GM19193 (cell line): ENCODE data around the gene DISP2.

Experiments used
- POLR2A ChIP-seq: IDR thresholded peaks from 4 replicates; pipeline ENCODE4 v1.6.1; 2011; ENCODE audit not compliant: insufficient read depth, insufficient read length; ENCODE audit errors: extremely low read depth

Gene DISP2

DNA sequence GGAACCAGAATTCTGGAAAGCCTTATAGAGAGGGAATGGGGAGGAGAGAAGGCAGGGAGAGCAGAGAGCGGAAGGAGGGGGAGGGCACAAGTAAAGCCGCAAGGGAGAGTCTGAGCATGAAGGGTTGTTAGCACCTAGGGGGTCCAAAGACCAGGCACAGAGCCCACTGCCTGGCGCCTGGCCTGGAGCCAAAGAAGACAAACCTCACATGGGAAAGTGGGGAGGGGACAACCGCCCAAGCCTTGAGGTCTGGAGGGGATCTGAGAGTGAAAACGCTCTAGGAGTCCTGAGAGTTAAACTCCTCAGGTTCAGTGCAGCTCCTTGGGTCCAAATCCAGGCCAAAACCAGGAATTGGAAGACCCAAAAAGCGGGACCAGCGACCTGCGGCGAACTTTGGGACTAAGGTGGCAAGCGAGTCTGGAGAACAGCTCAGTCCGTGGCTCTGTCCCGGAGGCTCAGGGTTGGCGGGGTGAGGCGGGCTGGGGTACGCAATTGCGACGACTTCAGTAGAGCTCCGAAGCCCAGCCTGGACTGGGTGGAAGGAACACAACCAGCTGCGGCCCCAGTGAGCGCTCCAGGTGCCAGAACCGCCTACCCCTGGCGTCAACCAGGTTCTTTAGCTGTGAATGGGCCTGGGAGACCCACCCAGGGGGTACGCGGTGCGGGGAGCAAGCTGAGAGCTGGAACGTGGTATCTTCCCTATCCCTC, 35.3 kb upstream of the DISP2 start:
- TF ChIP-seq POLR2A = no peak

DNA sequence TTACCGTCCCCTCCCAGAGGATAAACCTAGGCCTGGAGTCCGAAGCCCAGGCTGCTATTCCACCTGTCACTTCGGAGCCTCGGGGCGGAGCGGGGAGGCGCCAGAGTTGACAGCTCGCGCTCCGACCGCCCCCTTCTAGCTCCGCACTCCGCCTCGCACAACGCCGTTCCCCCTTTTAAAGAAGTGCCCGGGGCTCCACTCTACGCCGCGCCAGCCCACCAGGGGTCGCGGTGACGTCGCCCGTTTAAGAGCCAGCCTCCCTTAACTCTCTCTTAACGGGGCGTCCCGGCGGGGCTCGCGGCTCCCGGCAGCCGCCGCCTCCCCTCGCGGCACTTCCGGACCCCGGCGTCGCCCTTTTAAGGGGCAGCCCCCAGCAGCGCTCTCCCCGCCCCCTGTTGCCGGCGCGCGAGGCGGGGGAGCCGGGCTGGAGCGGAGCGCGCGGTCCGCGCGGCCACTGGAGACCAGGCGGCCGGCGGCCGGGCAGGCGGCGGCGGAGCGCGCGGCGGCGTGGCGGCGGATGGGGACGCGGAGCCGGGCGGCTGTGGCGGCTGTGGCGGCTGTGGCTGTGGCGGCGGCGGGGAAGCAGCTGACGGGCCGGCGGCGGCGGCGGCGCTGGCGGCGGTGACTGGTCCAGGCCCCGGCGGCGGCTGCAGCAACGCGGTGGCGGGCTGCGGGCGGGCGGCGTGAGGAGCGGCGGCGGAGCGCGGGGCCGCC, 34.6 kb upstream of the DISP2 start, which contains the start of gene INAFM2:
TSS of gene INAFM2 (plus strand) at position 454 of the 714 bp plus-strand sequence. CDS start 364 bp downstream, outside the sequence.
- TF ChIP-seq POLR2A = peak; percentile 29

DNA sequence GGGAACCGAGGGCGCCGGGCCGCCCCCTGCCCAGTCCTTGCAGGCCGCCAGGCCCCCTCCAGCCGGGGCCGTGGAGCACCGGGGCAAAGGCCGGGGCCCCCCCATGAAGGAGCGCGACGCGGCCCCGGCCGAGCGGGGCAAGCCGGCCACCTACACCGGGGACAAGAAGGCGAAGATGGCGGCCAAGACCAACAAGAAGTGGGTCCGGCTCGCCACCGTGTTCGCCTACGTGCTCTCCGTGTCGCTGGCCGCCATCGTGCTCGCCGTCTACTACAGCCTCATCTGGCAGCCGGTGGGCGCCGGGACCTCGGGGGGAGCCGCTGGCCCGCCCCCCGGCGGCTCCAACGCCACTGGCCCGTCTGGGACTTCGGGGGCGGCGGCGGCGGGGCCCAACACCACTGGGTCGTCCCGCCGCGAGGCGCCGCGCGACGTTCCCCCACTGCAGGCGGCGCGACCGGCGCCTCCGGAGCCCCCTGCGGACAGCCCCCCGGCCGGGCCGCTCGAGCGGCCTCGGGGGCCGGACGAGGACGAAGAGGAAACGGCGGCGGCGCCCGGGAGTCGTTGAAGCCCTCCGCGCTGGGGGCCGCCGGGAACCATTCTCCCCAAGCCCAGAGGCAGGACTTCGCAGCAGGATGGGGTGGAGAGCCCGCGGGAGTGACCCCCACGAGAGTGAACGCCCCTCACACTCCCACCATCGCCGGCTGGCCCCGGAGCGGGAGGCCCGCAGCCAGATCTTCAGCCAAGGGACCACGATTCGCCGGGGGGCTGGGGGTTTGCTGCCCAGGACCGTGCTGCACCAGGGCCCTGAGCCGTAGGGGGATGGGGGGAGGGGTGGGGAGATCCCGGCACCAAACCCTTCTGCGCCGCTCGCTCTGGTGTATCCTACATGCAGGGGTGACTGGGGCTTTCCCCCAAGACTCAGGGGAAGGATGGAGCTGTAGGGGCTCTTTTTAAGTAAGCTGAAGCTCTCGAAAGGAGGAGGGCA, 33.8 kb upstream of the DISP2 start:
- TF ChIP-seq POLR2A = no peak

DNA sequence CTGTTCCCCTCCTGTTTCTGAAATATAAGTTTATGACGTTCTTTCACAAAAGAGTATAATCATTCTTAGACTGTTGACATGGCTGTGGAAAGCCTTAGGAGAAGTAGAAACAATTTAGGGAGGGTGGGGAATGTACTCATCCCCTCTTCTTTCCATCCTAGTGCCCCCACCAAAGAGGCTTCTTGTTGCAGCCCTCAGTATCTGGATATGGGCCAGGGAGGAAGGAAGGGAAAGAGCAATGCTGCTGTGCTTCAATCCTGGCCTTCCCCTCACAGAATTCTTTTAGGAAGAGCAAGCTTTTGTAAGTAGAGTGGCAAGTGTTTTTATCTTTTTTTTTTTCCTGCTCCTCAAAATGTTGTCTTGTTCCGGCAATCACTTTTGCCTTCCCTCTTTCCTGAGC, 32.8 kb upstream of the DISP2 start:
- no peak for TF ChIP-seq POLR2A

GRCh38 chr15:40325700-40326099, 32.3 kb upstream of the DISP2 start:
- no peak for TF ChIP-seq POLR2A

DNA sequence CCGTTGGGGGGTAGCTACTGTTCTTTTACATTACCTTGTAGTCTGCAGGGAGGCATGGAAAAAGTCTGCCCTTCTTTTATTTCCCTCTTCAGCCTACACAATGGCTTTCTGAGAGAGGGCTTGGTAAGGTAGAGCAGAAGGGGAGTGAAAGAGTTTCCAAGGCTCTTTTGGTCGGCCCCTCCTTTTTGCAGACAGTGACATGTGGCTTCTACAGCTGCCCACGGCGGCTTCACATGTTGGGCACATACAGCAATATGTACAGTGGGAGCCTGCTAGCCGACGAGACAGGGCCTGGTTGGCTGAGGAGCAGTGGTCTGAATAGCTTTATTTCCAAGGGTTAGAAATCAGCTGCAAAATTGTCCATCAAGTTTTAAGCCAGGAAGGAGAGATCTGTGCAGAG, 30.6 kb upstream of the DISP2 start:
- TF ChIP-seq POLR2A = no peak

DNA sequence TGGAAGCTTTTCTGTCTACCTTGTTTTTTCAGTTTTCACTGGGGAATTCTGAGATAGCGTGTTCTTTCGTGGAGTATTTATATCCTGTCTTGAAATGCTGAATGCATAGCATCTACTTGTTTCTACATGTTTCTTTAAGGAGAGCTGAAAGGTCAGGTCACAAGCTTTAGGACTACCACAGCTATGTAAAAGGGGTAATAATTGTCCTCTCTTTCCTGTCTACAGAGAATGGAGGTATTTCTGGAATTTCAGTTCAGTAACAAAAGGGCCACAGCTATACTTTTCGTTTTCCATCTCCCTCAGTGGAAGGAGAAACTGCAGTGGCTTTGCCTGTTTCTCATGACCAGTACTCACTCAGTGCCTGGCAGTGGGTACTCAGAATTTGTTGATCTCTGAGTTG, 29.8 kb upstream of the DISP2 start:
- TF ChIP-seq POLR2A = no peak

- TF ChIP-seq POLR2A = no peak
These were observed 29.3 kb upstream of the DISP2 start for GRCh38 chr15:40328751-40329150.

DNA sequence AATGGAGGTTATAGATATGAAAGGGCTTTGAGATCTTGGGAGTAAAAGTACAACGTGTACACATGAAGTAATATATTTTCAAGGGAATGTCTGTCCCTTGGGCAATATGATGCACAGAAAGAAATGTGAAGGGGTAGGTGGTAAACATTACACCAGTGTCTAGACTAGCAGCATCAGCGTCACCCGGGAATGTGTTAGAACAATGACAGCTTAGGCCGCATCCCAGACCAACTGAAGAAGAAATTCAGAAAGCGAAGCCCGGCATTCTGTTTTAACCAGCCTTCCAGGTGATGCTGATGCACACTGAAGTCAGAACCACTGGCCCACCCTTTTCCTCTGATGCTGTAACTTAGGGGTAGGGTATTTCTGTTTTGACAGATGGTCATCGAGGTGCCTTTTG, 28.2 kb upstream of the DISP2 start:
- no peak for TF ChIP-seq POLR2A

DNA sequence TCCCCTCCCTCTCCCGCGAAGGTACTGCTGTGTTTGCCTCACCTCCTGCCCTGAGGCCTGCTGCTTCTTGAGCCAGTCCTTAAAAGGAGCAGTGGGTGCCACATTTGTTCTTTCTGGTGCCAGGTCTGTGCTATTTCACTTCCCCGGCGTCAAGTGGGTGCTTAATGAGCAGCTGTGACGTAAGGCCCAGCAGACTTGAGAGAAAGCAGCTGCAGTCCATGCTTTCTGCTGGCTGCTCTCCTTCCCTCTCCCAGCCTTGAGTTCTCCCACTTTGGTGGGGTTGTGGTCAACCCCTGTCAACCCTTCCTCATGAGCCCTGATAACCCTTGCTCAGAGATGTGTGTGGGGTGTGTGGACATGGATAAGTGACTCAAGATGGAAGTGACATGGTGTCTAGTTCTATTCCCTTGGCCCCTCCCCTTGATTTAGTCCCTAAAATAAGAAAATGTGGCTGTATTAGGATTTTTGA, 27.6 kb upstream of the DISP2 start:
- no peak for TF ChIP-seq POLR2A

DNA sequence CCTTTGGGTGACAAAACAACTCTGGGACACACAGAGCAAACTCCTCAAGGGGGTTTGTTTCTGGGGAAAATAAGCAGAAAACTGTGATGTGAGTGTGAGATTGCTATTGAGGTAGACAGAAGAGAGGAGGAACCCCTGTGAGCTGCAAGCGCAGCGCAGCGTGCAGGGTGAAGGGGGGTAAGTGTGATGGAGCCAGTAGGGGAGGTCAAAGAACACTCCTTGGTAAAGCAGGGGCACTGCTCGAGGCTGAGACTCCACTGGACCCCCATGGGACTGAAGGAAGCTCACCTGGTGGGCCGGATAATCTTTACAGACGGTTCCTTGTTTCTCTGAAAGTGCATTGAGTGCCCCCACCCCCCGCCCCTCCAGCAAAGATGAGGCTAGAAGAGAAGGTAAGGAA, 27.0 kb upstream of the DISP2 start:
- TF ChIP-seq POLR2A = no peak

- no peak for TF ChIP-seq POLR2A
These were observed 26.4 kb upstream of the DISP2 start for GRCh38 chr15:40331637-40332036.

DNA sequence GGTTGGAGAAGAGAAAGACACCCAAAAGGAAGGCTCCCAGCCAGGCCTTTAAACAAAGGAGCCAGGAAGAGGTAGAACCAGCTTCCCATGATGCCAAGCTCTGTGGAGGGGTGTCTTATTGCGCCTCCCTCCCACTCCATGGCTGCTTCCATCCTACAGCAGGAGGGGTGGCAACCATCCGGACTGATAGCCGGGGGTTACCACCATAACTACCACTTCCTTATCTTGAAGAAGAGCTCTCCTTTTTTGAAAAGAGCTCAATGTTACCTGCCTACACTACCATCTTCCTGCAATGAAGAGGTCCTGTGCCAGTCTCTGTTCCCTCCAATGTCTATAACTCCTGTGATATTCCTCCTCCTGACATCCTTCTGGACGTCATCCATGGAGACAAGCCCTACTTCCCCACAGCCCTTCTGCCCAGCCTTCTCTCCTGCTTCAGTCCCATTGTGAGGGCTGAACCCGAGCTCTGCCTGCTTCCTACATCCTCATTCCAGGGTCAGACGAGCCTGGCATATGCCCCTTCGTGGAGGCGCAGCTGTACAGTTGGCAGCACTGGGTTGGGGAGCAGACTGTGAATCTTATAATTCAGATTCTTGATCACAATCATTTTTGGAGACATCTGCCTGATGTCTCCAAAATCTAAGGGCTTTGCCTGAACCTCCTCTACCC, 25.8 kb upstream of the DISP2 start:
- no peak for TF ChIP-seq POLR2A

DNA sequence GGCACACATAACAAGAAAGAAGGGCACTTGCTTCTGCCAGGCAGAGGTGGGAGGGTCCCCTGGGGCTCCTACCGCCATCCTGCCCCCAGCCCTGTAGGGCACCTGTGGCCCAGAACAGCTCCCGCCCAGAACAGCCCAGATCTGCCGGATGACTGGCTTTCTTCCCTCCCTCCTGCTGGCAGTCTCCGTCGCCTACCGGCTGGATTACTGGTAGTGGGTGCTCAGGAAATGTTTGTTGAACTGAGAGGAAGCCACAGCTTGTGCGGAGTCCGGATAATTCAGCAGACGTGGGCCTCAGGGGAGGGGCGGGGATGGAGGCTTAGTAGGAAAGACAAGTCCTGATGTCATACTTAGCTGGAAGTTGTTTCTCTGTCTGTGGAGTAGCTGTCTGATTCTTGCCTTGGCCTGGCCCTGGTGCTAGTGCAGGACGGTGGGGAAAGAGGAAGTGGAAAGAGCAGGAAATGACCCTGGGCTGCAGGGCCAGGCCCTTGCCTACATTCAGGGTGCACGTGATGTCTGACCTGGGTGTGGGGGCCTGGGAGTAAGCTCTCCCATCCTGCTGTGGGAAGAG, 24.0 kb upstream of the DISP2 start:
- no peak for TF ChIP-seq POLR2A
